ENCODE results near the gene PROK2. TPM values are rescaled to one million over a fixed set of nuclear protein-coding genes. Genes with fewer than 3 reads are reported as not detected.

PROK2 gene
- total and polyA plus RNA-seq, 10 of the 15 experiments (the other 5 are each of a cell fraction or from before 2014, with no cell fraction given), result not detected

DNA sequence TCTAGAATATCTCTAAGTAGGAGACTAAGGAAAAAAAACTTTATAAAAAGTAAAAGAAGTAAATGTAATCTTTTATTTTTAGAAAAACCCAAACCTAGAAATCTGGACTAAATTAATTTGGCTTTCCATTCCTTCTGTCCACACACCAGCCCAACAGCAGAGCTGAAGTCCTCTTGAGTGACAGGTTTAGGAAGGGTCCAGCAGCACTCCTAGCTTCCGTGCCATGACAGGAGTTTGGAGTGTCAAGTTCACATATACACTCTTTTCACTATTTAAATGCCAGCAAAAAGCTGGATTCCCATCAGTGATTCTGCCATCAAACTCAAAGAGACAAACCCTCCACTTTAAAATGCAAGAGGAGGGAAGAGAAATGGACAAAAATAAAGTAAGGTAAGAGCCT is 13.1 kb downstream of the PROK2 start:
- CTCF ChIA-PET, result interaction anchor here (1.4 kb wide), 1 partner anchor 9 kb away, joined by 4 read pairs; no protein-coding TSS in a partner anchor

DNA sequence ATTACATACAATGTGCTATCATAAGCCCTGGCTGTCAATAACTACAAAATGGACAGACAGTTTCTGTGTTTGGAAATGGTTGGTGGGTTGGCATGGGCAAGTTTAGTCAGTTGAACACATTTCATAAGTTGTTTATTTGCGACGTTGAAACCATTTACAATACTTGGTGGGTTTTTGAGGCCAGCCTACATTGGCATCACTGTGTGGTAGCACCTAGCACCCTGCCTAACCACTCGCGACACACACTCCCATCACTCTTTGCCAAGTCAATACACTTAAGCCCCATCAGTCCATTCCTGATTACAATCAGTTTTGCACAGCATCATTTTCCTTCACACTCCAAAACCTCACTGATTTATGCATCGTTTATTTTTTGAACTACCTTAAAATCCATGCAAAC is 13.8 kb downstream of the PROK2 start:
- ChIA-PET POLR2A (no interaction called here), SMC1A (ENCODE audit: uncharacterized antibody, unreplicated experiment) (no interaction called here), RAD21 (ENCODE audit: unreplicated experiment) (no interaction called here), CTCF (no interaction called here)
- FAIRE-seq (no peak), DNase-seq (ENCODE audit: low read depth, low spot score) (no peak), ATAC-seq (no peak)
- in situ Hi-C loops (cut with MboI) (no loop called here), intact Hi-C loops (cut with micrococcal nuclease; ENCODE audit: unreplicated experiment) (no loop called here)
- 79% methylated on average over 5 of the region's 5 CpGs for WGBS (ENCODE audit: insufficient coverage, insufficient replicate concordance, low lambda C conversion rate, missing lambda C conversion rate)
- Histone ChIP-seq H3K4me3 (no peak overlapping the region), H3K79me2 (ENCODE audit: control insufficient read depth, insufficient read depth, low read length) (no peaks in the 10 kb centered on the region), H3K4me2 (ENCODE audit: control insufficient read depth, insufficient read depth) (no peak overlapping the region), H3K4me1 (ENCODE audit: control insufficient read depth, insufficient read depth, low read length) (no peaks in the 10 kb centered on the region), H3K27me3 (replicated peaks in 1 of 2; ENCODE audit: control insufficient read depth in 2 of 2, insufficient read depth in 2 of 2, low read length in 1 of 2) (no peaks in the 10 kb centered on the region; a peak in 1 of 4 replicates), H3K9me3 (replicated peaks; ENCODE audit: control insufficient read depth, insufficient read depth, low read length) (no peaks in the 10 kb centered on the region), H3K27ac (ENCODE audit: control insufficient read depth, insufficient read depth) (no peak overlapping the region), H2AFZ (ENCODE audit: control insufficient read depth, low read depth, low read length) (no peak overlapping the region), H3K36me3 (ENCODE audit: control insufficient read depth in 2 of 2, insufficient read depth in 2 of 2, low read length in 1 of 2) (no peaks in the 10 kb centered on the region), H4K20me1 (ENCODE audit: control insufficient read depth, insufficient read depth) (no peaks in the 10 kb centered on the region), H3K9ac (ENCODE audit: control insufficient read depth, insufficient read depth, low read length) (no peak overlapping the region)
- no TSS peak for BruUV-seq (replicated peaks)
- no peak for TF ChIP-seq TAF1 (IDR thresholded peaks at IDR 0.05; ENCODE audit: borderline replicate concordance, low read depth, low read length)
- TF ChIP-seq, protein P1, sequence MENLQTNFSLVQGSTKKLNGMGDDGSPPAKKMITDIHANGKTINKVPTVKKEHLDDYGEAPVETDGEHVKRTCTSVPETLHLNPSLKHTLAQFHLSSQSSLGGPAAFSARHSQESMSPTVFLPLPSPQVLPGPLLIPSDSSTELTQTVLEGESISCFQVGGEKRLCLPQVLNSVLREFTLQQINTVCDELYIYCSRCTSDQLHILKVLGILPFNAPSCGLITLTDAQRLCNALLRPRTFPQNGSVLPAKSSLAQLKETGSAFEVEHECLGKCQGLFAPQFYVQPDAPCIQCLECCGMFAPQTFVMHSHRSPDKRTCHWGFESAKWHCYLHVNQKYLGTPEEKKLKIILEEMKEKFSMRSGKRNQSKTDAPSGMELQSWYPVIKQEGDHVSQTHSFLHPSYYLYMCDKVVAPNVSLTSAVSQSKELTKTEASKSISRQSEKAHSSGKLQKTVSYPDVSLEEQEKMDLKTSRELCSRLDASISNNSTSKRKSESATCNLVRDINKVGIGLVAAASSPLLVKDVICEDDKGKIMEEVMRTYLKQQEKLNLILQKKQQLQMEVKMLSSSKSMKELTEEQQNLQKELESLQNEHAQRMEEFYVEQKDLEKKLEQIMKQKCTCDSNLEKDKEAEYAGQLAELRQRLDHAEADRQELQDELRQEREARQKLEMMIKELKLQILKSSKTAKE (IDR thresholded peaks at IDR 0.05; ENCODE audit: low read depth, poor library complexity, severe bottlenecking), result no peak

More for the DNA sequence above, 13.1 kb downstream of the PROK2 start:
- ChIA-PET SMC1A (ENCODE audit: uncharacterized antibody, unreplicated experiment) (no interaction called here), POLR2A (no interaction called here), RAD21 (ENCODE audit: unreplicated experiment) (no interaction called here)
- in situ Hi-C loops (cut with MboI) (no loop called here), intact Hi-C loops (cut with micrococcal nuclease; ENCODE audit: unreplicated experiment) (no loop called here)
- DNase-seq (ENCODE audit: low read depth, low spot score), result no peak
- Histone ChIP-seq H3K9me3 (replicated peaks; ENCODE audit: control insufficient read depth, insufficient read depth, low read length) (no peaks in the 10 kb centered on the region), H3K36me3 (ENCODE audit: control insufficient read depth in 2 of 2, insufficient read depth in 2 of 2, low read length in 1 of 2) (no peaks in the 10 kb centered on the region), H3K9ac (ENCODE audit: control insufficient read depth, insufficient read depth, low read length) (no peak overlapping the region), H4K20me1 (ENCODE audit: control insufficient read depth, insufficient read depth) (no peaks in the 10 kb centered on the region), H3K4me3 (no peak overlapping the region), H3K4me1 (ENCODE audit: control insufficient read depth, insufficient read depth, low read length) (no peaks in the 10 kb centered on the region), H3K79me2 (ENCODE audit: control insufficient read depth, insufficient read depth, low read length) (no peaks in the 10 kb centered on the region), H3K4me2 (ENCODE audit: control insufficient read depth, insufficient read depth) (no peak overlapping the region), H2AFZ (ENCODE audit: control insufficient read depth, low read depth, low read length) (no peak overlapping the region), H3K27me3 (replicated peaks in 1 of 2; ENCODE audit: control insufficient read depth in 2 of 2, insufficient read depth in 2 of 2, low read length in 1 of 2) (no peaks in the 10 kb centered on the region; a peak in 1 of 4 replicates), H3K27ac (ENCODE audit: control insufficient read depth, insufficient read depth) (no peak overlapping the region)
- WGBS (ENCODE audit: insufficient coverage, insufficient replicate concordance, low lambda C conversion rate, missing lambda C conversion rate), result 71% methylated on average over 1 of the region's 1 CpG
- no TSS peak for BruUV-seq (replicated peaks)
- TF ChIP-seq CHD4 (IDR thresholded peaks at IDR 0.05), result no peak
- no peak for TF ChIP-seq CEBPB (IDR thresholded peaks at IDR 0.05; ENCODE audit: borderline replicate concordance in 1 of 2, low read depth in 2 of 2, low read length in 2 of 2)
- ATAC-seq, result no peak
- FAIRE-seq, result no peak
